Neural cell (in vitro differentiated cells): ENCODE measurements around the gene BGN.

Experiments
- CTCF ChIP-seq: fragments of 450-650 bp; IDR thresholded peaks from 2 replicates; pipeline ENCODE4 v1.5.1; 2014; ENCODE audit warnings: antibody characterized with exemption, mild to moderate bottlenecking, moderate library complexity; ENCODE audit not compliant: poor library complexity, severe bottlenecking
- EP300 ChIP-seq: fragments of 450-650 bp; conservative IDR thresholded peaks from 2 replicates; pipeline ENCODE4 v1.6.1; 2014; ENCODE audit warnings: antibody characterized with exemption, mild to moderate bottlenecking, moderate library complexity; ENCODE audit not compliant: poor library complexity, severe bottlenecking
- EZH2 ChIP-seq: fragments of 200-600, 300-800 bp; shearing (Covaris generic), sonication (generic); IDR thresholded peaks from 2 replicates; pipeline ENCODE4 v1.6.1; 2014; ENCODE audit warnings: antibody characterized with exemption, low read length, borderline replicate concordance, mild to moderate bottlenecking; ENCODE audit not compliant: insufficient read depth, poor library complexity, severe bottlenecking
- REST ChIP-seq: IDR thresholded peaks from 2 replicates; pipeline ENCODE4 v1.6.1; 2012; ENCODE audit warnings: borderline replicate concordance
- TAF1 ChIP-seq: IDR thresholded peaks from 2 replicates; pipeline ENCODE4 v1.6.1; 2012; ENCODE audit warnings: low read depth

GRCh38 chrX:153502131-153502530, 7.4 kb downstream of the BGN start:
- TF ChIP-seq CTCF (no peak), REST (no peak), TAF1 (no peak), EZH2 (no peak), EP300 (no peak)
